ENCODE results near the gene SYNE1. TPM values are rescaled to one million over a fixed set of nuclear protein-coding genes. Genes with fewer than 3 reads are reported as not detected.

Gene SYNE1
- total and polyA plus RNA-seq, 8 donors: 12.8 to 279 (median 108) TPM

GRCh38 chr6:152594701-152595100 lies 42.5 kb downstream of the SYNE1 start:
- Histone ChIP-seq H3K36me3 (no peaks in the 10 kb centered on the region), H3K4me1 (peaks cover 9 to 30% (median 14%) of the 10 kb centered on the region in 4 donors), H3K27ac (peak overlapping the region in 4 of 5 donors; percentile 4 to 68 (median 46)), H3K9me3 (no peaks in the 10 kb centered on the region), H3K4me3 (no peak overlapping the region), H3K27me3 (no peaks in the 10 kb centered on the region)
- 25 to 60% (median 41%) methylated on average over 1 of the region's 1 CpG for WGBS, 5 donors
- peak in 2 of 3 donors; percentile 72 to 75 for TF ChIP-seq POLR2AphosphoS5 (IDR thresholded peaks at IDR 0.05)
- no peak for TF ChIP-seq CTCF (IDR thresholded peaks at IDR 0.05)
- peak in 1 of 2 donors; percentile 34 for DNase-seq
- intact Hi-C loops (cut with DNase I; ENCODE audit: low total_unique reads): no loop called here

- 83 to 94% (median 93%) methylated on average over 1 of the region's 1 CpG for WGBS, 5 donors
- H3K4me3 ChIP-seq: no peak overlapping the region
Observed at GRCh38 chr6:152588456-152588855, 48.7 kb downstream of the SYNE1 start.

DNA sequence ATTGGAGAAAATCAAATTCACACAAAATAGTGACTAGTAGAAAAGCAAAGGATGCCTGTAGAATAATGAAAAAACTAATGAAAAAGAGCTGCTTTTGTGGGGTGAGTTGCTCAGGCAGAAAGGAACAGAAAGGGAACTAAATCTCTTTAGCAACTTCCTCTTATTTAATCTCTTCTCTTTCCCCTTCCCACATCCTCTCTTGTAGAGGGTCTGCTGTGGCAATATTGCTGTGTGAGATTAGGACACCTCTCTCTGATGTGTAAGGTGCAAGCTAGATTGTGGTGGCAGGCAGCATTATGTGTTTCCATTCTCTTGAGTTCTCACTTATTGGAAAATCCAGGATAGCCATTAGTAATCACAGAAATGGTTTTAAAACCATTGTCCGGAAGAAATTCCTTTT lies 49.7 kb downstream of the SYNE1 start:
- WGBS, 5 donors: 75 to 92% (median 90%) methylated on average over 1 of the region's 1 CpG
- no peak for TF ChIP-seq EP300 (IDR thresholded peaks at IDR 0.05)
- no peak for TF ChIP-seq POLR2A (IDR thresholded peaks at IDR 0.05)
- no peak for TF ChIP-seq CTCF (IDR thresholded peaks at IDR 0.05)
- TF ChIP-seq POLR2AphosphoS5 (IDR thresholded peaks at IDR 0.05): no peak
- intact Hi-C loops (cut with DNase I; ENCODE audit: low total_unique reads): no loop called here
- H3K9me3 ChIP-seq: no peaks in the 10 kb centered on the region
- H3K27ac ChIP-seq: no peak overlapping the region
- no peak for DNase-seq
- no peaks in the 10 kb centered on the region for H3K4me1 ChIP-seq
- H3K36me3 ChIP-seq: no peaks in the 10 kb centered on the region
- H3K27me3 ChIP-seq: no peaks in the 10 kb centered on the region
- H3K4me3 ChIP-seq: no peak overlapping the region

More at GRCh38 chr6:152588456-152588855, 48.7 kb downstream of the SYNE1 start:
- Histone ChIP-seq H3K9me3 (no peaks in the 10 kb centered on the region), H3K27ac (no peak overlapping the region), H3K4me1 (no peaks in the 10 kb centered on the region), H3K27me3 (no peaks in the 10 kb centered on the region), H3K36me3 (no peaks in the 10 kb centered on the region)
- no peak for DNase-seq
- intact Hi-C loops (cut with DNase I; ENCODE audit: low total_unique reads): no loop called here
- TF ChIP-seq POLR2A (IDR thresholded peaks at IDR 0.05) (no peak), POLR2AphosphoS5 (IDR thresholded peaks at IDR 0.05) (no peak), CTCF (IDR thresholded peaks at IDR 0.05) (no peak), EP300 (IDR thresholded peaks at IDR 0.05) (no peak)

DNA sequence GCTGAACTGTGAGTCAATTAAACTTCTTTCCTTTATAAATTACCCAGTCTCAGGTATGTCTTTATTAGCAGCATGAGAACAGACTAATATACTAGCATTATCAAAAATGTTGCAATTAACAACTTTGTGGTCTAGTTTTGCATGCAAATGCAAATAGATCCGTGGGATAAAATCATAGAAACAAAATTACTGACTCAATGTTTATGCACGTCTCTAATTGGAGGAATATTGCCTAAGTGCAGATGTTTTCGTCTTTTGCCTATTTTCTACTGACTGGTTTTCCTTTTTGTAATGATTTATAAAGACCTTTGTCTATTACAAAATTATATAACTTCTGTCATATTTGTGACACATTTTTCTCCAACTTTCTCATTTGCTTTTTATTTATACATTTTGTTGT lies 51.9 kb downstream of the SYNE1 start:
- Histone ChIP-seq H3K4me3 (no peak overlapping the region), H3K27me3 (no peaks in the 10 kb centered on the region), H3K27ac (no peak overlapping the region), H3K4me1 (no peaks in the 10 kb centered on the region), H3K36me3 (no peaks in the 10 kb centered on the region), H3K9me3 (no peaks in the 10 kb centered on the region)
- no peak for TF ChIP-seq EP300 (IDR thresholded peaks at IDR 0.05)
- no peak for TF ChIP-seq POLR2A (IDR thresholded peaks at IDR 0.05)
- no peak for TF ChIP-seq POLR2AphosphoS5 (IDR thresholded peaks at IDR 0.05)
- TF ChIP-seq CTCF (IDR thresholded peaks at IDR 0.05): no peak
- 81 to 92% (median 88%) methylated on average over 3 of the region's 3 CpGs for WGBS, 5 donors
- intact Hi-C loops (cut with DNase I; ENCODE audit: low total_unique reads): no loop called here
- no peak for DNase-seq
